Activated CD4-positive, CD25-positive, alpha-beta regulatory T cell (primary cell): ENCODE measurements around the gene ZNF385A.

Experiments
- DNase-seq, 4 experiments: peaks; one replicate each; lab custom pipeline; 2025; lab: John Stamatoyannopoulos, UW

ZNF385A gene

DNA sequence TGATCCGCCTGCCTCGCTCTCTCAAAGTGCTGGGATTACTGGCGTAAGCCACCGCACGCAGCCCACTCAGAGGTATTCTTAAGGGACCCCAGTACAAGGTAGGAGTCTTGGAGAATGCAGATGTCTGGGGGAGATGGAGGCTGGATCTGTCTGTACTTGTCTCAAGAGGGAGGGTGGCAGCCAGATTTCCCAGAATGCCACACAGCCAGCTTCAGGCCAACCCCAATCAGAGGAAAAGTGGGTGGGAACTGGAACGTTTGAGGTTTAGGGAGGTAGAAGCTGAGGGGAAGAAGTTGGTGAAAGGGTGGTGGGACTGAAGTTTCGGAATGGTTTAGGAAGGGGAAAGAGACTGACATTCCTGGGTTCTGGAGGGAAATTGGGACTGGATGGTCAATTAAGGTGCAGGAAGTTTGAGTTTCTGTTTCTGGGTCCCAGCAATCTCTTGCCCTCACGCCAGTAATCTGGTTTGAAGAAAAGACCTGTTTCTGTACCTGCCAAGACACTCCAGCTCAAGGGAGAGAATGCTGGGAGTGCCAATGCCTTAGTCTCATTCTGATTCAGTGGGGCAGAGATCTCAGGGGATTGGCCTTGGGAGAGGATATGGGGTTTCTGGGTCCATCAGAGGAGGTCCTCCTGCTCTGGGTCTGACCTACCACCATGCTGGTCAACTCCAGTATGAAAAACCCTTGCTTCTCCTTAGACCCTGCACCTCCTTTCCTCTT, 8.1 kb upstream of the ZNF385A start:
- DNase-seq, result no peak

DNA sequence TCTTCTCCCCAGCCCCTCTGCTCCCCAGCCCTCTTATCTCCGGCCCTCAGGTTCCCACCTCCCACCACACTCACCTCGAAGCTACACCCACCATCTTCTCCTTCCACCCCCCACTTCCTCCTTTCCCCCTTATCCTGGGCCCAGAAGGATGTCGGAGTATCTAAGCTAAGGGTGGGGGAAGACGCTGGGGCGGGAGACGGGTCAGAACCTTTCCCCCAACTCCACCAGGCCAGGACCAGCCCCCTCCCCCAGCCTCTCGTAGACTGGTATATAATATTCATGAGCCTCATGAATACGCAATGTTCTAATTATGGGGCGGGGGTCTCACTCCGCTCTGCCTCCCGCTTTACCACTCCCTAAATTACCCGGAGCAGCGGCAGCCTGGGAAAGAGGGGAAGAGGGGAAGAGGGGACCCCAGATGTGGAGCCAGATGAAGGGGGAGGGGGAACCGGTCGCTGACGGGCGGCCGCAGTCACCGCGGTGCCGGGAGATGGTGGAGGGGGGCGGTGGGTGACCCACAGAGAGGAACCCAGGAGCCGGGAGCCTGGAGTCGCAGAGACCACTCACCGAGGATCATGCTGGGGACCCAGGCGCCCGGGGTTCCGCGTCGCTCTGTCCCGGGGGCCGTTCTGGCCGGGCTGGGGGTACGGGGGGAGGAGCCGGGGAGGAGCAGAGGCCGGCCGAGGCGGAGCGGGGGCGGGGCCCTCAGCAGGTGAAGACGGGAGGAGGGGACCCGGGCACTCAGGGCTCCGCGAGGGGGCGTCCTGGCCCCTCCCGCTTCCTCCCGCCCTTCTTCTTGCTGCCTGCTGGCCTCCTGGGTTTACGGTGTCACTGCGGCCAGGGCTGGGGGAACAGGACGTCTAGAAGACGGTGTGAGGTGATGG, 6.4 kb upstream of the ZNF385A start:
- peak; percentile 31 to 50 (median 42) for DNase-seq

DNA sequence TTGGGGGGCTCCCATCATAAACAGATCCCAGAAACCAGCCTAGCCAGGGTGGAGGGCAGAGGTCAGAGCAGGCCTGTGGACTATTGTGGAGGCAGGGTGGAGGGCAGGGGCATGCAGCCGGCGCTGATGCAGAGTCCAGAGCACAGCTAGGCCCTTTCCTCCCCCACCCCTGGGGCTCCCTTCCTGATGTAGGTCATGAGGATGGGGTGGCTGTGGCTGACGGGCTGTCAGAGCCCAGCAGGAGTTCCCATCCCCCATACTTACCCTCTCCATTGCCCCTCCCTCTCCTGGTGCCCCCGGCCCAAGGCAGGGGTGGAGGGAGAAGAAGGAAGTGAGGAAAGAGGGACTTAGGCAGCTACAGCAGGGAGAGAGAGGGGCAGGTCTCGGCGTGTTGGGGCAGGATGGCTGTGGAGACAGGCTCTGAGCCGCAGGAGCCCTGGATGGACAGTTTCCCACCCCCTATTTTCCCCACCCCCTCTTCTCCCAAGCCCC, 5.7 kb upstream of the ZNF385A start:
- no peak for DNase-seq

DNA sequence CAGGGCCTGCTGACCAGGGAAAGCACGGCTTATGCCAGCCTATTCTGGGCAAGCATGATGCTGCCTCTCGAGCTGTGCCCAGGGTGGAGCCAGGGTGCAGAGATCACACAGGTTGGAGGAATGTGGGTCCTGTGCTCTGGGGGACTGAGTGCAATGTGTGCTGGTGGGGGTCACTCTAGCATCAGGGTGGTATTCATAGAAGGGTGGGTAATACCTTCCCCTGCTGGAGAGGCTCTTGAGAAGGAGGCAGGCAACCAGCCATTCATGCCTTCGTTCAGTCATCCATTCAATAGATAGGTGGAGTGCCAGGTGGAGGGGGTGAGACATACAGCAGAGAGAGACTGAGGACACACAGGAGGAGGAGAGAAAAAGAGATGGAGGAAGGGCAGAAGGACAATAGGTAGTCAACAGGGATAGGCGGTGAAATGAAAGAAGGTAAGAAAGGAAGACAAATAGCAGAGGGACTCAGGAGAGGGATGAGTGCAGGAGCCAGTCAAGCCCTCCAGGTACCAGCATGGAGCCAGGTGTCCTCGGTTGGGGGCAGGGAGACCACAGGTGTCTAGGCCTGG, 5.2 kb upstream of the ZNF385A start:
- DNase-seq, result no peak

DNA sequence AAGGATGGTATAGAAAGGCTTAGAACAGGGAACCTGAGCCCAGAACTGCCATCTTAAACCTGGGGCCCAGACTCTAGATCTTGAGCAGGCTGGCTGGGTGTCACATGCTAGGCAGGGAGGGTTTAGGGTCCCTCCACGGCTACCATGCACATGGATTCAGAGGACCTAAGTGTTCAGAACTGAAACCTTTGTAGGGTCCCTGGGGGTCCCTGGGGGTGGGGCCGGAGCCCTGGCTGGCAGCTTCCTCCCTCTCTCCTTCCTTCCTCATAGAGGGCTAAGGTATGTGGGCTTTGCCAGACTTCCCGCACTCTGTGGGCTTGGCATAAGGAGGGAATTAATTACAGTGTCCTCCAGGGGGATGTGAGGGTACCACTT, 4.6 kb upstream of the ZNF385A start:
- no peak for DNase-seq

DNA sequence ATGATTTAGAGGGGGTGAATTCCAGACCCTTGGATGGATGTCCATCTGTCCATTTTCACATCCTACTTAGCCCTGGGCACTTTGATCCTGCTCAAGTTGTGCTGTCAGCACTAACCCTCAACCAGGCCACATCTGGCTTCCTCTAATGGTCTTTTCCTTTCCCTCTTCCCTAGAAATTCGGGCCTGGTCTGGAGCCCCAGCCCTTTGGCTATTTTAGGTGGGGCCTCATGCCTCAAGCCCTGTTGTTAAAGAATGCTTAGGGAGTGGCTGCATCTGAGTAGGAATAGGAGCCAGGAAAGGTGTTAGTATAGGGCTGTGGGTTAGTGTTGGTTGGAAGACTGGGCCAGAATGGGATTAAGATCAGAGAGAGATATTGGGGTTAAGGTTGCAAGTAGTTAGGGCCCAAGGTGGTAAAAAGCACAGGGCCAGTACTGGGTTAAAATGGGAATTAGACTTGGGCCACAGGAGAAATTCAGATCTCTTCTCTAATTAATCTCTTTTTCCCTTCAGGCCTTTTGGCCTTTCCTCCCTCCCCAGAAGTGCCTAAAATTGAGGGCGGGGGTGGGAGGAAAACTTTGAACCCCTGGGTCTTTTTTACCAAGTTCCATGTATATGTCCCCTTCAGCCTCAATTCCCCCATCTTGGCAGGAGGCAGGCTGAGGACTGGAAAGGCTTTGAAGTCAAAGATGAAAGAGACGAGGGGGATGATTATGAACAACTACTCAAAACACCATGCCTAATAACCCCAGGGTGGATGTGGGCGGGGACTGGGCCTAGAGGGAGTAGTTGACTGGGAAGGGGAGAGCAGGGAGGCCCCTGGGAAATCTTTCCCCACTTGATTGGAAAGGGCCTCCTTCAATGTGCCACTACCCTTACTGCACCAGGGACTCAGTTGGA, 4.0 kb upstream of the ZNF385A start:
- no peak for DNase-seq

DNA sequence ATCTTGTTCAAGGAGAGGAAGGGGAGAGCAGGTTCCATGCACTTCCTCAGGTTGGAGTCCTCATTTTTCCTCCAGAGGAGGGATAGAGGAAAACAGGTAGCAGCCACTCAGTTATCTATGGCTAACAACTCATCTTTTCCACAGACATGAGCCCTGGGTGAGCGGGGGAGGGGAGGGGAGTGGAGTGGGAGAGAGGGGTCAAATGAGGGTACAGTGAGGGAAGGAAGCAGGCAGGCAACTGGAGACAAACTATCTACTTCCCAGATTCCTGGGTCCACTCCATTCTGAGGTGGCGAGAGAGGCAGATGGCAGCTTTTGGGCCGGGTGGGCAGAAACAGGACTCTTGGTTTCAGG, 2.6 kb upstream of the ZNF385A start:
- no peak for DNase-seq

DNA sequence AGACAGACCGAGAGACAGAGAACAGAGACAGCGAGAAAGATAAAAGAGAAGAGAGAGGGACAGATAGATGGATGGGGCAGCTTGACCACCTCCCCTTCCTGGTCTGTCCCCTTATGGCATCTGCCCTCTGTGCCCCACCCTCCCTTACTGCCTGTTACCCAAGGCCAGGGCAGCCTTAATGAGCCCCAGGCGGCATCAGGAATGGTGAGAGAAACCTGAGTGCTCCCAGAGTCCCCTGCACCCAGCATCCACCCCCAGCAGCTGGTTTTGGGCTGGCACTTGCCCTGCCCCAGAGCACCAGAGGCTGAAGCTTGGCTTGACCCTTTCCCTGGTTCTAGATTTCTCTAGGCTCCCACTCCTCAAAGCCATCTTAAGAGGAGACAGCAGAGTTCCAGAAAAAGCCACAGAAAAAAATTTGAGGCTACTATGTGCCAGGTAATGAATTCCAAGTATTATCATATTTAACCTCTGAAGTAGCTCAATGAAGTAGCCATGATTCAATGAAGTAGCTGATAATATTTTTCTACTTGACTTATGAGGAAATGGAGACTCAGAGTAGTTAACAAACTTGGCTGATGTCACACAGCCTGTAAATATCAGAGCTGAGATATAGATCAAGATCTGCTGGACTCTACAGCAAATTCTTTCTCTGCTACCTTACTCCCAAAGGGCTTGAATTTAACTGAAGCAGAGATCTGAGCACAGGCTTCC, 2.0 kb upstream of the ZNF385A start:
- DNase-seq, result no peak

DNA sequence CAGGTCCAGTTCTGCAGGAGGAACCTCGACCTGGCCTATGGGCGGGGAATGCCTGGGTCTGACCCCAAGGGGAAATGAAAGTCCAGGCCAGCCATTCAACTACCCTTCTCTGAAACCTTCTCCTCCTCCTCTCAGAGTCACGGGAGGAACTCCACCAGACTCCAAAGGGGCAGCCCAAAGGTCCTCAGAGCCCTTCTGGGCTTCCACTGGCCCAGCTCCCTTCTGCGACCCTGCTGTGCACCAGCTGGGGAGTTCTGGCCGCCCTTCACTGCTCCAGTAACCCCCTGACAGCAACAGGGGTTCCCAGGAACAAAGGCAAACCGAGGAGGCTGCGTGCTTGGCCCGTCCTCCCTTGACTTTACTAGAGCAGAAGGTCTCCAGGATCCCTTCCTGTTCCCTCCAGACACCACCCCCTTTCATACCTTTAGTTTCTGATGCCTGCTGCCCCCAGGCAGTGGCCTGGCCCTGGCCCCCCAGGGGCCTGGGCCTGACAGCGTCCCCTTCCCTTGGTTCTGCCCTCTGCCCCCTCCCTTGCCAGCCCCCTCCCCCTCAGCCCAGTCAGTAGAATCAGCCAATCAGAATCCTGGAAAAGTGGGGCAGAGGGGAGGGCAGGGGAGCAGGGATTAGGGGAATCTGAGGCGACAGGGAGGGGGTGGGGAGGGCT, 850 bp upstream of the ZNF385A start:
- no peak for DNase-seq

DNA sequence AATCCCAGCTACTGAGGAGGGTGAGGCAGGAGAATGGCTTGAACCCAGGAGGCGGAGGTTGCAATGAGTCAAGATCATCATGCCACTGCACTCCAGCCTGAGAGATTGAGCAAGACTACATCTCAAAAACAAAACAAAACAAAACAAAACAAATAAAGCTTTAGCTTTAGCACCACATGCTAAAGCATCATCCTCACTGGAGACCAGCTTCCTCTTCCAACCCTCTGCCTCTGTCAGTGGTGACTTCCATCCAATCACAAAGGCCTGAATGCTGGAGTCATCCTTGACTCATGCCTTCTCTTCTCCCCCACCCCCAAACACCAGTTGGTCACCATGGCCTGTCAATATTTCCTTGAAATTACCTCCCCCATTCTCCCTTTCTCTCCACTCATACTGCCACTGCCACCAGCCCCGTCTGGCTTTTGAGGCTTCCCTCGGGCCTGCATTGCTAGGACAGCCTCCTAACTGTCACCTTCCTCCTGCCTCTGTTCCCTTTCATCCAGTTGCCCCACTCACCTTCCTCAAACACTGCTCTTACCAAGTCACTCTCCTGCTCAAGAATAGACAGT, 1.4 kb downstream of the ZNF385A start:
- DNase-seq, result no peak

DNA sequence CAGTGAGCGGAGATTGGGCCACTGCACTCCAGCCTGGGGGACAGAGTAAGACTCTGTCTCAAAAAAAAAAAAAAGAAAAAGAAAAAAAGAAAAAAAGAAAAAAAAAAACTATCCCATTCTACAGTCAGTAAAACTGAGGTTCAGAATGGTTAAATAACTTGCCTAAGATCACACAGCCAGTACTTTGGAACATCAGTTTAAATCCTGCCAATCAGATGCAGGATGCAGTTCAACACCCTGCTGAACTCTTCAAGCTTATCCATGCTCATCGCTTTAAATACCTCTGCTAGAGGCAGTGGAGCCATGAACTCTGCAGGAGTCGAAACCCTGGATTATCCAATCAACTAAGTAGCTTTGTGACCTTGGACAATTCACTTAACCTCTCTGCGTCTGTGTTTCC, 3.4 kb downstream of the ZNF385A start:
- DNase-seq, result no peak

DNA sequence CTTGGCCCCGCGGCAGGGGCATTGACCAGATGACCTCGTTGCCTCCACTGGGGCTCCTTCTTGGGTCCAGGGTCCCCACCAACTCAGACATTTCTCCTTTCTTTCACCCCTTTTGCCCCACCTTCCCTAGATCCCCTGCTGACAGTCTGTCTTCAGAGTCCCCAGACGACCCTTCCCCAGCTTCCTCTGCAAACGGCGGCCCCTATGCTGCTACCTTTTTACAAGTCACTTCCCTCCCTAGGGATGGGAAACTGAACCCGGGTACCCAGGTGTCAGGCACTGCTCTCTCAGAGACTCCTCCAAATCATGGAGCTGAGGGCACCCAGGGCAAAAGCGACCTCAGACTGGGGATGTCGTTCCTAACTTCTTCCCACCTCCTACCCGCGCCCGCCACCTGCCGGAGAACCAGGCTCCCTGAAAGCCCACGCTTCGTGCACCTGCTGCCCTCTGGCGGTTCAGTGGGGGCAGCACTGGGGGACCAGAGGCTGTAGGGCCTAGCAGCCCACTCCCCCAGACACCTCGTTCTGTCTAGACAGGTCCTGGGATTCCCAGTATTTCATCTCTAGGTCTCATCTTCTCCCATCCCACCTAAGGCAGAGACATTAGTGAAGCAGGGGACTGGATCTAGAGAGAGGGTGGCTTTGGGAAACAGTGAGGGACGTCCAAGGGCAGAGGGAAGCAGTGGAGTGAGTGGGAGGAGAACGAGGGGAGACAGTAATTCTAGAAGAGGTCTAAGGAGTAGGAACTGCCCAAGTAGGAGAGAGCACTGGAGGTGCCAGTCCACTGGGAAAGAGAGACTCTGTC, 4.9 kb downstream of the ZNF385A start:
- peak; percentile 72 to 89 (median 80) for DNase-seq

DNA sequence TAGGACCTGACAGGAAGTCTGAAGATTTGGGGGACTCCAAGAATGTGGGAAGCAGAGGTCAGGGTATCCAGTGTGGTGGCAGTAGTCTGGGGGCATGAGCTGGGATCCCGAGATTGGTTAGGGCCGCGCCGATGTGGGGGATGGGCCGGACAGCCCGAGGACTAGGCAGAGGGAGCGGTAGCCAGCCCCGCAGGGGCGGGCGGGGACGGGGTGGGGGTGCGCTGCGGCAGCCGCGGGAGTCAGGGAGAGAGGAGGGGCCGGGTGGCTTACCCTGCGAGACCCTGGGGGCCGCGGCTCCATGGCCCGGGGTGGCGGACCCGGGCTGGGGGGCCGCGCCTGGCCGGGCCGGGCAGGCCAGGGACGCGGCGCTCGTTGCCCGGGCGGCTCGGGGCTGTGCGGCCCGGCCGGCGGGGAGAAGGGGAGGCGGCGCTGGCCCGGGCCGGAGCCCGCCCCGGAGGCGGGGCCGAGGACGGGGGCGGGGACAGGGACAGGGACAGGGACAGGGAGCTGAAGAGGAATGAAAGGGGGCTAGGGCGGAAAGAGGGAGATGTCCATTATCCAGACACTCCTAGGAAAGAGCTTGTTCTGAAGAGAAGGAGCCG, 5.6 kb downstream of the ZNF385A start:
- no peak for DNase-seq

DNA sequence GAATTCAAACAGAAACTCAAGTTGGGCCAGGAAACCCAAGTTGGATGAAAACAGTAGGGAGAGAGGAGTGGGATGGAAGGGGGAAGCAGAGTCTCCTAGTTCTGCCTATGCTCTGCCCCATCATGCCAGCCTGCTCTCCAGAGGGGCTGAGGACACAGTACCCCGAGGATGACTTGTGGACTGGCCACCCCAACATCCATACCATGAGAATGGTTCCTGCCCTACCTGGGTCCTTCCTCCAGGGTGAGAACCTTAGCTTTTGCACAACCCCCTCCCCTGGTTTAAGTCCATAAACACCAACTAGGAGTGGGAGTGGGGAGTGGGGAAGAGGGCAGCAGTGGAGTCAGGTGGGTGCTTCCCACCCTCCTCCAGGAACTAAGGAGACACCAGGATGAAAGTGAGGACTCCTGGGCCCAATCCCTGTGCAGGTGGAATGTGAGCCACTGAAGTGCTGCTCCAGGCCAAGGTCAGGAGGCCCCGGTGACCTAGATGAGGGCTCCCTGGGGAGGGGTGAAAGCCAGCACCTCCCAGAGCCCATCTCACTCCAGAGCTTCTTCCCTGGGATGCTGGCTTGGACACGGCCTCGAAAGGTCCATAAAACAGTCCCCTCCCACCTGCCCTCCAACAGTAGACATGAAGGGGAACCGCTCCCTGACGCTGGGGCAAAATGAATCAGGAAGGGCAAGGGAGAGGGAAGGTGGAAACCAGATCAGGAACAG, 6.6 kb downstream of the ZNF385A start:
- DNase-seq, result no peak

DNA sequence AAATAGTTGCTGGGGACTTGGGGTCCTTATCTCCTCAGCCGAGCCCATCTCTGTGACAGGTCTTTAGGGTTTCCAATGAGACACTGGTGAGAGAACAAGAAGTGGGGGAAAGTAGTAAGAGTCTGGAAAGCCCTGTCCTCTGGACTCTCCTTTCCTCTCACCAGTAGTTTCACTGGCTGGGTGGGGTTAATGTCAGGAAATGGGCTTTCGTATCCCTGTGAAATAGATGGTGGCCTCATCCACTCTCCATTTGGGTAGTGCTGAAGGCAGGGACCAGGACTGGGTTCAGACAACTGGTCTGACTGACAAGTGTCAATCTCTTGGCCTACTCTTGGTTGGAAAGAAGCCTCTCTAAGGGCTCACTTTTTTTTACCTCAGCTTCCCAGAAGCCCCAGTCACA, 7.5 kb downstream of the ZNF385A start:
- DNase-seq, result no peak

DNA sequence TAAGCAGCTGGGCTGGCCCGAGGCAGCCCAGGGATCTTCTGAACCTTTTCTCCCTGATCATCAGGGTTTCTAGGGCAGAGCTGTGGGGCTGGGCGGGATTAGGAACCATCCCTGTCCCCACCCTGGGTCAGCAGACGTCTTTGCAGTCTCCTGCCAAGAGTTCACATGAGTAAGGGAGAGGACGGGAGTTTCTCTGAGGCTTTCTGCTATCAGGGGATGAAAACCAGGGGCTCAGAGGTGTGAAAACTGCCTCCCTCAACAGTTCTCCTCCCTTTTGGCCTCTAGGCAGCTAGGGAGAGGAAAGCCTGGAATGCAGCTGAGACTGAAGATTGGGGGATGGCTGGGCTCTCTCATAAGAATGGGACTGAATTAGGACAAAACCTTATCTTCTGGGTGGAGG, 7.9 kb downstream of the ZNF385A start:
- DNase-seq, result no peak

DNA sequence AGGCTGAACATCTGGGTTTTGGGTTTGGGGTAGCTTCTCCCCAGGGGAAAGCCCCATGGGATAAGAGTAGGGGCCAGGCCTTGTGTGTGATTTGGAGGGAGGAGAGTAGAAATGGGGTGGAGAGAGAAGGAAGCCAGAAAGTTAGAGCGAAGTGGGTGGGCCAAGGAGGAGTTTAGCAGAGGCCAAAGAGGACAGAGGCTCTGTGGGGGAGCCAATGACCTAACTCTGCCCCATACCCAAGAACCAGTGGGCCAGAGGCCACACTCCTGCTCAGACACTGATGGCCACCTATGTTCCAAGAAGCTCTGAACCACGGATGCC, 9.3 kb downstream of the ZNF385A start:
- no peak for DNase-seq

DNA sequence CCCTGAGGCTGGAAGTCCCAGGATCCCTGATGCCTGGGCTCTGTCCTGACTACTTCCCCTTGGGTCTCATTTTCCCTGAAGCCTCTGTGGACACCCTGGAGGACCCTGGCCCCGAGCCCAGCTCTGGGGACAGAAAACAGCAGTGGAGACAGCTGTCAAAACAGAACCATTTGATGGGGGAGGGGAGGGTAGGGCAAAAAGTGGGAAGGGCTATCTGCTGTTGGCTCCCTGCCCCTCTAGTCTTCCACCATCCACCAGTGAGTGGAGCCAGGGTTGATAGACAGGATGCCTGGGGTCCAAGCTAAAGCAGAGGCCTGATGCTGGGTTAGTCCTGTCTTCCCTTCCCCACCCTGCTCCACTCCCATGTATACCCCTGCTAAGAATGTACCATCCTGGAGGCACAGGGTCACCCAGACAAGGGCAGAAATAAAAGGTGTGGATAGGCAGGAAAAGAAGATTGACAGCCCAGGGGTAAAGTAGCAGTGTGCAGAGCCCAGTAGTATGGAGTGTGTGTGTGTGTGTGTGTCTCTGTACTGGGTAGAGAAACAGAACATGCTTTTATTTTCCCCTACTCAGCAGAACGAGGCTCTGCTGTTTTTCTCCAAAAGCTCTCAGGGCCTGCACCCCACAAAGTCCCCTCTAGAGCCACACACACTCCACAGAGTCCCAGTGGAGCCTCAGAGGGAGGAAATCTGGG, 9.8 kb downstream of the ZNF385A start:
- DNase-seq, result no peak
